Measurements from ENCODE around the gene SIM2. TPM values are rescaled to one million over a fixed set of nuclear protein-coding genes. Genes with fewer than 3 reads are reported as not detected.

SIM2 gene
- total RNA-seq, 1 experiment from 2014 or later, result 9.1 TPM

DNA sequence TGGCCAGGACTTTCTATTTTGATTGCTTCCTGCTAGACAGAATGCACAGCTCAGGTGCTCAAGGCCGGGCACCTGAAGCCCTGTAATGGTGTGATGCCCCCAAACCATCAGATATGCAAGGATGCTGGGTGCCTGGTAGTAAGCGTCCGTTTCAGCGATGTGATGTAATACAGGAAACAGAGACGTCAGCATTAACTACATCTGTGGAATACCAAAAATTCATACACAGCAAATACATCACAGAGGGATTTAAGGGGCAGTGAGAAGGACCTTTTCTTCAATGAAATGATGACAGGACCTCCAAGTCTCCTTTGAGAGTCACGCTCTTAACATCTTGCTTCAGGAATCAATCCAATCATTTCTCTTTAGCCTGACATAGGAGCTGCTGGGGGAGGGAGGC lies 64.4 kb downstream of the SIM2 start:
- no peak for DNase-seq (ENCODE audit: low read depth)

DNA sequence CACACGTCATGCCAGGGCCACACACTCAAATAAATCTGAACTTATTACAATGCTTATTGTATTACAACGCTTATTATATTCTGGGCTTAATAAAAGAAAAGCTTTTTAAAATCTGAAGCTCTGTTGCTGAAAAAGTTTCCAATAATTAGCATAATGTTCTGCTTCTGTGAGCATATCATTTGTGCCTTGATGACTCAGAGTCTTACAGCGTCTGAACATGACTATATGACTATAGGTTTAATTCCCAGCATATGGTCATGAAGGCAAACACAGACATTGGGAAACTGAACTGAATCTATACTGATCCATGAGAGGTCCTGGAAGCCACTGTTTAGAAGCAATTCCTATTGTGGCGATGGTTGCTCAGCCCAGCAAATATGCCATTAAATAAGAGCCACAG lies 66.3 kb downstream of the SIM2 start:
- DNase-seq (ENCODE audit: low read depth), result no peak

DNA sequence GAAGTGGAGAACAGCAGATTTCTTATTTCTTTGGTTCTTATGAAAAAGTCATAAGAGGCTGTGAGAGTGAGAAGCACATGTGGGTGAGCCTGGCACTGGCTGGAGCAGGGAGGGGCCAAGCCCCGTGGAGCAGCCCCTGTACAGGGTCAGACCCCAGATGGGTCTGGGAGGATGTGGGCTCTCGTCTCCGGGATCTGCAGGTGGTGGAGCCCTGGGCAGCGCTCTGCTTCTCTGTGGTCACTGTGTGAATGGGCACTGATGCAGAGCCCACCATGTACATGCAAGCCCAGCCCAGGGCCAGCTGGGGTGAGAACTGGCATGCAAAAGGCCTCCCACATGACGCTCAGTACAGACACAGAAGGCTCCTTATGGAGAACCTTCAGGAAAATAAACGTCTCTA lies 67.6 kb downstream of the SIM2 start:
- DNase-seq (ENCODE audit: low read depth), result no peak

DNA sequence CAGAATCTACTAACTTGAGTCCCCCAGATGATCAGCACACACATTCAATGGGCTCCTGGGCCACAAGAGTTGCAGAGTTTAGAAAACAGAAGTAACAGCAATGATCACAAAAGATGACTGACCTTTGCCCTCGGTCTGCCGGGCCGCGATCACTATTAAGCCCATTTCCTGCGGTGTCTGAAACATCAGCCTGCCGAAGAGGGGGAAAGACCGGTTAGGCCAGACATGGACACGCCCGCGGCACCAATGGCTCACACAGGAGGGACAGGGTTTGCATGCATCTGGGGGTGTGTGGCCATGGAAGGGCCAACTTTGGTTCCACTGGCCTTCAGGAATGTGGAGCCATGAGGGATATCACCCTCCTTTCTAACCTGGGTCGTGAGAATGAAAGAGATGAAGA lies 68.2 kb downstream of the SIM2 start:
- no peak for DNase-seq (ENCODE audit: low read depth)

DNA sequence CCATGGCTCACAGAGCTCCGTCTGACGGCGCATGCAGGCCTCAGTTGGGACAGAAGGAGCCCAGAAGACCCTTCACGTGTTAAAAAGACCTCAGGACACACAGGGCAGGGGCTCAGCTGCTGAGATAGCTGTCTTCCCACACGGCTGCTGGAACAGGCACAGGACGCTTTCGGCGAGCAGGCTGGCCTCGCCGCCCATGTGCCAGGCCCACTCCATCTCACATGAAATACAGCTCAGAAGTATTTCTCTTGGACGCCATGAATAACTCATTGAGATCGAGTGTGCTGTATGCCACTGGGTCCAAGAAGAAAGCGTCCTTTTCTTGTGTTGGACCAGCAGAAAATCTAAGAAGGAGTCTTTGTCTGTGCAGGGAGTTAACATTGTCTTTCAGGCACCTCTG lies 69.6 kb downstream of the SIM2 start:
- no peak for DNase-seq (ENCODE audit: low read depth)

DNA sequence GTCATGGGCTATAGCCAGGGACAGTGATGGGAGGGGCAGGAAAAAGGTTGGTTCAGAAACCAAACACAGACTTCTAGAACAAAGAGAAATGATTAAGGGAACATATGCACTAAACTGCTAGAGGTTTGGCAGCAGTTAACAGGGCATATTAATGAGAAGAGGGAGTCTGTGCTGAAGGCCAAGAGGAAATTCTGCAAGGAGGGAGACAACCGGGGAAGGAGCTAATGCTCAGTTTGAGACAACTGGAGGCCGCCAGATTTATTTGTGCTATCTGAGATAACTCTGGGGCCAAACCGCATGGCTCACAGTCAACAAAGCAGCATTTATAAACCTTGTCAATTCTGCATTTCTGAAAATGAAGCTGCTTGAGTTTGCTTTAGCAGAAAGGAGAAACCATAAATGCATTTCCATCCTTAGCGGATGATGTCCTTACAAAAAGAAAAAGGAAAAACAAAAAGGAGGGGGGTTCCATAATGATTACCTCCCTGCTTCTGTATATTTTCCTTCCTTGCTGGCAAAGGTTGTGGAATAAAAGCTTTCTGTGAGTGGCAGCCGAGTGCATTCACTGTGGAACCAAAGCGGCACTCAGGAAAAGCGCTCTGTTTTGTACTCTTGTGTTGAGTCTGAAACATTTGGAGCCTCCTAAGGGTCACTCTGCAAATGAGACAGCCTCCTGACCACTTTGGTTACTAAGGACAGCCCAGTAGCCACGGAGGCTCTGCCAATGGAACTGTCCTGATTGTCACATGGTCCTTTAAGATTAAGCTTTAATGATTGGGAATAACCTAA lies 70.3 kb downstream of the SIM2 start:
- DNase-seq (ENCODE audit: low read depth), result no peak

DNA sequence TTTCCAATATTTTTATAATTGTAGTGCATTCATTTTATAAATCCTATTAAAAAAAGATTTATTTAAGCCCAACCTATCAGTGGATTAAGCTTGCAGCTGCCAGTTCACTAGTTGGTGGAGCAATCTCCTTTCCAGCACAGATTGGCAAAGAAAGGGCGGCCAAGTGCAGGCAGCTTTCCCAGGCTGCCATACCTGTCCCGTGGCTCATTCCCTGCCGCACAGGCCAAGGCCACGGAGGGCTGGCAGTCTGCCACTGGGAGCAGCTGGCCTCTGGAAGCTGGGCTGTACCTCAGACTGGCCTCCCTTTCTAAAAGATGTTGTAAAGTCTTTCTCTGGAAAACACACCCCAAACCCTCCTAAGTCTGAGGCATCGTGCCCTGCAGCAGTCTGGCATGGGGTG lies 74.2 kb downstream of the SIM2 start:
- peak; percentile 93 for DNase-seq (ENCODE audit: low read depth)

DNA sequence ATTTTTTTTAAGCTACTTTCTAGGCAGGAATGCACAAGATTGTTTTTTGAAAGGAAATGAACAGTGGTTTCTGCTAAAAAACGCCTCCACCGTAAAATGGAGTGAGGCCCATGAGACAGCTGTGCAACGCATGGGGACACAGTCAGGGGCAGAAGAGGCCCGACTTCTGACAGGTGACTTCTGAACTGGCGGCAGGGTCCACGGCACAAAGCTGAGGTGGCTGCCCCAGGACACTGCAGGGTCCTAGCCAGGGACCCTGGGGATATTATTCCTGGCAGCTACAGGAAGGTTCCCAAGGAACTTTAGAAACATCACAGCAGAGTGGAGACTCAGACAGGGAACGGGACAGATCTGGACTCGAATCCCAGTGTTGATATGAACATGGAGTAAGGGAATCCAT lies 75.1 kb downstream of the SIM2 start:
- DNase-seq (ENCODE audit: low read depth), result no peak

DNA sequence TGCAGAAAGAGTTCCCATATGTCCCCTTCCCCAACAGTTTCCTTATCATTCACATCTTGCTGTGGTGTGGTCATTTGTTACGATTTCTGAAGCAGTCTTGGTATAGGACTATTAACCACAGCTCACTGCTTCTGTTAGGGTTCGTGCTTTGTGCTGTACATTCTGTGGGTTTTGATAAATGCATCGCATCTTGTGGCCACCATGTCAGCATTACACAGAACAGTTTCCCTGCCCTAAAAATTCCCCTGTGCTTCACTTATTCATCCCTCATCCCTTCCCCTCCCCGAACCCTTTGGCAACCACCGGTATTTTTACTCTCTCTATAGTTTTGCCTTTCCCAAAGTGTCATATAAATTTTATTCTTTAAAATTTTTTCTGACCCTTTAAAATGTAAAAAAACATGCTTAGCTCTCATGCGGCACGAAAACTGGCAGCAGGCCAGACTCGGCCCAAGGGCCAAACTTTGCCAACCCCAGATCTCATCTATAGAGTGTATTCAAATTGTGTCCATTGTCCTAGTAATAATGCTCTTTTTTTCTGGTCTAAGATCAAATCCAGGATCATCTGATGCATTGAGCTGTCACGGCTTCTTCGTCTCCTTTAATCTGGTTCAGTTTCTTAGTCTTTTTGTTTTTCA lies 78.2 kb downstream of the SIM2 start:
- DNase-seq (ENCODE audit: low read depth), result no peak

DNA sequence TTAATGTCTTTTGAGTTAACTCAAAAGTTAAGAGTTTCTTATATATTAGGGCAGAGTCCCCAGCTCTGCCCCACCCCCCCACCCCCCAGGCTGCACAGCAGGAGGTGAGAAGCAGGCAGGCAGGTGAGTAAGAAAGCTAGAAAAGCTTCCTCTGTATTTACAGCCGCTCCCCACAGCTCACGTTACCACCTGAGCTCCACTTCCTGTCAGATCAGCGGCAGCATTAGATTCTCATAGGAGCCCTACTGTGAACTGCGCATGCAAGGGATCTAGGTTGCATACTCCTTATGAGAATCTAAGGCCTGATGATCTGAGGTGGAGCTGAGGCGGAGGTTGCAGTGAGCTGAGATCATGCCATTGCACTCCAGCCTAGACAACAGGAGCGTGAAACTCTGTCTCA lies 81.9 kb downstream of the SIM2 start:
- DNase-seq (ENCODE audit: low read depth), result no peak

DNA sequence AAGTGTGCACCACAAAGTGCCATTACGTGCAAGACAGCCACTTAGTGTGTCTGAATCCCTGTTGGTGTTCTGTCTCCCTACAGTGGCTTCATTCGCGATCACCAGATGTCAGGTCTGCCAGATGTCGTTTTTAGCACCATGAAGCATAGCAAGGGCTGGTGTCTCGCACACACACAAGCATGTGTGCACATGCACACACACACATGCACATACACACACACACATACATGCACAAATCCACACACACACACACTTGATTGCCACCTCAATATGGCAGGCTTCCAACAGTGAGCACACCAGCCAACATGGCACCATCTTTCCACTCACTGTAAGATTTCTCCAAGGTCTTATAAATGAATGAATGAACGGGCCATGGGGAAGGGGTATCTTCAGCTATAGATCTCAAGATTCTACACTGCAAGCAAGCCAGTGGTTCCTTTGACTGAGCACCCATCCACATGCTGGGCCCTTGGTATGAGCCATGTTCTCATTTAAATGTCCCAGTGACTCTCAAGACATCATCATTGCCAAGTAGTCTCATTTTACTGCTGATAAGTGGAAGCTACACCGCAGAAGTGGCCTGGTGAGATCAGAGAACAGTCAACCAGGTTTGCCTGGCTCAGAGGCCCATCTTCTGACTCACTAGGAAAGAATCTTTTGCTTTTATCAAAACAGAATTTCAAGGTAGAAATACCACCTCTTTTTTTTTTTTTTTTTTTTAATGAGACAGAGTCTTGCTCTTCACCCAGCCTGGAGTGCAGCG lies 84.9 kb downstream of the SIM2 start:
- DNase-seq (ENCODE audit: low read depth), result peak; percentile 91

DNA sequence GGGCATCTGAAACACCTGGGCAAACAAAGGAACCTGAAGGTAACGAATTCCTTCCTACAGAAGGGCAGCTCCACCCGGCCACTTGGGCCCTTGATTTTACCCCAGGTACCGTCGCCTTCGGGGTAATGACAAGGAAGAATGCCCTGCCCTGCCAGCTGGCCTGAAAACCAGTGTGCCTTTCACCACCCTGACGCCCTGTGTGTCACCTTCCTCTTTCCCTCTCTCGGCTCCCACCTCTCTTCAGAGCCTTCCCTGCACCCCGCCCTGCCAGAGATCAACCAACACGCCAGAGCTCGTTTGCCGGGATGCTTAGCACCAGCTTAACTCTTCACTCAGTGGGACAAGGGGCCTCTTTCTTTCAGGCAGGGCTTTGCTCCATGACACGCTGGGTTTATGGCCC lies 86.0 kb downstream of the SIM2 start:
- DNase-seq (ENCODE audit: low read depth), result no peak

DNA sequence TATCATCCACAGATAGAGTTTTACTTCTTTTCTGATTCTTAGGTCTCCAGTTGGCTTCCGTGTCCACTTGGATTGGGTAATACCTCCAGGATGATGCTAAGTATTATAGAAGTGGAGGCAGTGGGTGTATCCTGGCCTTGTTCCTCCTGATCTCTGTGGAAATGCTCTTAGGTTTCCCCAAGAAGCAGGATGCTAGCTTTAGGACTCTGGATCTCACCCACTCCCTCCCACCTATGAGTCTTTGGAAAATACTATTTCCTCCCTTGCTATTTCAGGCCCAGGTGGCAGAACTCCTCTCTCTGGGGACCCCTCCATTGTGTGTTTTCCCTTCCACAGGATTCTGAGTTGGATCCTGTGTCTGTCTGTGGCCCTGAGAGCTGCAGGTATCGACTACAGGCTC lies 86.7 kb downstream of the SIM2 start:
- no peak for DNase-seq (ENCODE audit: low read depth)

DNA sequence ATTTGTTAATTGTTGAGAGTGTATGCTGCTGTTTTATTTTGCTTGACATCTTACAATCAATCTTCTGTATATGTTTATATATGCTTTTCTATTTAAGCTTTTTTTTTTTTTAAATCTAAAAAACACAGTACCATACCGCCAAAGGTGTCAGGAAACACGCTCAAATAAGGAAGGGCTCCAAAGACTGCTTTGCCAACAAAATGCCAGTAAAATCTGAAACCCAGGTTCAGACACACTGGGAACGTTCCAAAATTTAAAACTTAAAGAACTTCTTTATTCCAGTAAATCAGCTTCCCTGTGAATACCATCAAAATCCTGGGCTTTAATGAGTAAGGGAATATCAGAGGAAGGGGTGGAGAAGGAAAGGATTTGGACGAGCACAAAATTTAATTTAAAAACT lies 87.3 kb downstream of the SIM2 start:
- no peak for DNase-seq (ENCODE audit: low read depth)

DNA sequence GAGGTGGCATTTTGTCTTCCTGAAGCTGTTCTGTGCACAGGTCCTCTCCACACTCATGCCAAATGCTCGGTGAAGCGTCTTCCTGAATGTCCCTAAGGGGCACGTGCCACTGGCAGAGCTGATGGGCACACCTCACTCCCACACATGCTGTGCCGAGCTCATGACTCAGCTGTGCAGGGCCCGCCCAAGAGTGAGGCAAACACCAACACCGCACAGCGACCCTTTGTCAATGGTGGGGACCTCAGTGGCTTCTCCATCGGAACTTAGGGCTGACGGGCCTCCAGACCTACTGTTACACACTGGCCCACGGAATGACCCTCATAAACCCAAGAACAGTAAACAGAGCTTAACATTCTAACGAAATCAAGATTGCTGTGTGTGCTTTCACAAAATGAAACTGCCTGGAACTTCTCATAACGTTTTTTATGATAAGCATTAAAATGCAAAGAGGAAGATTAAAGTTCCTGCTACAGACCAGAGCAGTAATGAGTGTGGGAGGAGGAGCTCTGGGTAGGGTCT lies 89.3 kb downstream of the SIM2 start:
- peak; percentile 57 for DNase-seq (ENCODE audit: low read depth)

DNA sequence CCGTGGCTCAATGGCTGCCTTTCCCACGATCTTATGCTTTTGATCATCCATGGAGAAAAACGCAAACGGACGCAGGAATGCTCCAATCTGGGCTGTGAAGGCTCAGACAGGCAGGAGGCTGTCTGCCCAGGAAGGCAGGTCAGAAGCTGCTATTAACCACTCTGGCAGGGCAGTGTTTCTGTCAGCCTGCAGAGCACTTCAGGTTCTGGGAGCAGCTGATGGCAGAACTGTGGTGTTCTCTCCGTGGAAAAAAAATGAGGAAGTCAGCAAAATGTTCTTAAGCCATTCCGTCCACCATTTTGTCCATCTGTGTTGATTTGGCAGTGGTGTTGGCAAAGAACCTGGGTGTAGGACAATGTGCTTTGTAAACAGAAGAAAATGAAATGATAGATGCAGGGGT lies 91.7 kb downstream of the SIM2 start:
- DNase-seq (ENCODE audit: low read depth), result no peak

DNA sequence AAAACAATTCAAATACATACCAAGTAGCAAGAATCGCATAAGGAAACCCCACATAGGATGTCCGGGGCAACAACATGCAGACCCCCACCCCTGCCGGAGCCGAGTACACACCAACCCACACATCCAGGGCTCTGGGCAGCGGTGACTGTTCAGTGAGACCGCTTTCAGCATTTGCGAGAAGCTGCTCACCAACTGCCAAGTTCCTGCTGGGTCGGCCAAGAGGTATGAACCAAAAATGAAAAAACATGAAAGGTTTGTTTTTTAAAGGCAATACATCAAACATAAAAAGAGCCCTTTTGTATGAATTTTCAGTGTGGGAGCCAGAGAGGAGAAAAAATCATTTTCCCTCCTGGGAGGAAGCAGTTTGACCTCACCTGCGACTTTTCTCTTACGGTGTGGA lies 92.3 kb downstream of the SIM2 start:
- DNase-seq (ENCODE audit: low read depth), result no peak

DNA sequence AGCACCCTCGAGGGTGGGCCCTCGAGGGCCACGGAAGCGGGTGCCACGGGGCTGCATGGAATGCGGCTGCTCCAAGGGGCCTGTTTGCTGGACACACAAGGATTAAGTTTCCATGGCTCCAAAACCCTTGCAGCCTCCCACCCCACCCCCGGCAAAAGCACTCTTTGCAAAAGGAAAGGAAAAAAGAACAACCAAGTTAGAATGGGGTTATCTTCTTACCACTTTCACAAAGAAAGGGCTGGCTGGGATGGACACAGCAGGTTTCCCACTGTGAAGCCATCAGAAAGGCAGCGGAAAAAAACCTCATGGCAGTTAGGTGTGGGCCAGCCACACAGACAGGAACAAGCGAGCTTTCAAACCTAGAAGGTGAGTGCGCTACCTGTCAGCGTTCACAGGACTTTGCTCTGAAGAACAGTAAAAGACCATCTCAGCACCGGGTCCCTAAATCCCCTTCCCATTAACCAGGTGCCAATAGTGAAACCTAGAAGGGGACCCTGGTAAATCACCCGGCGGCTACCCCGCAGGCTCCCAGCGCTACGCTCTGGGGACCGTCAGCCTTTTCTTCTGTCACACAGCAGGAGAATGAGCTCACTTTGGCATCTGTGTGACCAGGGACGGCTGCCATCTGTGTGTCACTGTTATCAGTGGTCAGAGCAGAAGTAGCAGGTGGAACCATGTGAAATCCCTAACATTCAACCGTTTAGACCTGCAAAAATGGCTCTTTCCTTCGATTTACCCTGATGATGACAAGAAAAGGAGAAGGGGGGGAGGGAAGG lies 93.0 kb downstream of the SIM2 start:
- no peak for DNase-seq (ENCODE audit: low read depth)

DNA sequence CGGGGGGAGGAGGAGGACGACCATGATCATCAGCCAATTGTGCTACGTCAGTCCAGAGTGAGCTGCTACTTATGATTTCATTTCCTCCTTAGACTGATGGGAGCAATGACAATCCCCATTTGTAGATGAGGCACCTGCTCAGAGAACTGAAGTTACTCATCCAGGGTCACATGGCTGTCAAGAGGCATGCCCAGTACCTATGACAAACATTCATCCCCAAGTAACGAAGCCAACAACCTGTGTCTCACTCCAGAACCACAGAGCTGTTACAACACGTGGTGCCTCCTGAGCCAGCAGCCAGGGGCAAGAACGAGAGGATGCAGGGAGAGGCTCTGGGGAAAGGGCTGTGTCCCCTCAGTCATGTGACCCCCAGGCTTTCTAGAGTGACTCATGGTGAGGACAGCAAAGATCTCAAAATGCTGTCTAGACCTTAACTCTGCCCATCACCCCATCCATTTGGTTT lies 93.6 kb downstream of the SIM2 start:
- DNase-seq (ENCODE audit: low read depth), result peak; percentile 27

DNA sequence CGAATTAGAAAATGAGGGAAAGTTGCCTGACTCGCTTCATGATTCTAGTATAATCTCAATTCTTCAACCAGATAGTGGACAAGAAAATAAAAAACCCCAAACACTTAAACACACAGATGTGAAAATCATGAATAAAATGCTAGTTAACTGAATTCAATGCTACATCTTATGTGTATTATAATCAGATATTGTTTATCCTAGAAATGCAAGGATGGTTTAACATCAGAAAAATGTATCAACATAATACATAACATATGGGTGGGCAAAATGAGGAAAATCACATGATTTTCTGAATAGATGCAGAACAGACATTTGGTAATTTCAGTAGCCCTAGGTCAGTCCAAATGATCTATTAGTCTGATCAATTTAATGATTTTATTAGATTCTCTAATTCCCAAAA lies 97.2 kb downstream of the SIM2 start:
- DNase-seq (ENCODE audit: low read depth), result no peak

DNA sequence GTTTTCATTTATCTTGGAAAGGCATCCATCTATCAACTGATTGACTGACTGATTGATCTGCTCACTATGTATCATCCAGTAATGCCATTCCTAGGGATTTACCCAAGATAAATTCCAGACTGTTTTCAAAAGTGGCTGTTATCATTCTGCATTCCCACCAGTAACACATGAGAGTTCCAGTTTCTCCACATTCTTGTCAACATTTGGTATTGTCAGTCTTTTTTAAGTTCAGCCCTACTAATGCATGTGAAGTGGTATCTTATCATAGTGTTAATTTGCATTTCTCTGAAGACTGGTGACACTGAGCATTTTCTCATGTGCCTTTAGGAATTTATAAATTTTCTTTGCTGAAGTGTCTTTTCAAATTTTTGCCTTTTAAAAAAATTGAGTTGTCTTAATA lies 99.6 kb downstream of the SIM2 start:
- no peak for DNase-seq (ENCODE audit: low read depth)

Measured in LHCN-M2 (cell line).